Posterior vena cava (tissue), 2 donors: Measurements from ENCODE around the gene ZBP1. TPM values are rescaled to one million over a fixed set of nuclear protein-coding genes. Genes with fewer than 3 reads are reported as not detected.

Source experiments
- DNase-seq: peaks from one replicate; pipeline ENCODE4 v3.0.0-alpha.2; 2020; ENCODE audit warnings: low spot score
- intact Hi-C, 2 donors: fragments of 100-400 bp; cut with DNase I; formaldehyde crosslinking; loops; one replicate each; pipeline versions ENCODE4 v1.14.1 to v1.14.2; 2022 to 2023
- total RNA-seq, 2 donors: library from RNA; stranded (reverse); fragmentation: NEBNext Ultra II Directional; extraction: Animal tissue kit (Norgen Biotek cat#: 25700); gene quantifications; one replicate each; pipeline ENCODE4 v1.2.1, GENCODE V29; 2021
- donor health status: DM: yes; HTN: yes; CAD: no.
- donor health status: DM: yes; HTN: yes; CAD: no.

Gene ZBP1
- total RNA-seq, 2 donors from 2014 or later: 0.24 to 0.37 TPM

- no peak for DNase-seq
- intact Hi-C loops: no loop called here
Measured at GRCh38 chr20:57609842-57610167, 10.4 kb downstream of the ZBP1 start.

DNA sequence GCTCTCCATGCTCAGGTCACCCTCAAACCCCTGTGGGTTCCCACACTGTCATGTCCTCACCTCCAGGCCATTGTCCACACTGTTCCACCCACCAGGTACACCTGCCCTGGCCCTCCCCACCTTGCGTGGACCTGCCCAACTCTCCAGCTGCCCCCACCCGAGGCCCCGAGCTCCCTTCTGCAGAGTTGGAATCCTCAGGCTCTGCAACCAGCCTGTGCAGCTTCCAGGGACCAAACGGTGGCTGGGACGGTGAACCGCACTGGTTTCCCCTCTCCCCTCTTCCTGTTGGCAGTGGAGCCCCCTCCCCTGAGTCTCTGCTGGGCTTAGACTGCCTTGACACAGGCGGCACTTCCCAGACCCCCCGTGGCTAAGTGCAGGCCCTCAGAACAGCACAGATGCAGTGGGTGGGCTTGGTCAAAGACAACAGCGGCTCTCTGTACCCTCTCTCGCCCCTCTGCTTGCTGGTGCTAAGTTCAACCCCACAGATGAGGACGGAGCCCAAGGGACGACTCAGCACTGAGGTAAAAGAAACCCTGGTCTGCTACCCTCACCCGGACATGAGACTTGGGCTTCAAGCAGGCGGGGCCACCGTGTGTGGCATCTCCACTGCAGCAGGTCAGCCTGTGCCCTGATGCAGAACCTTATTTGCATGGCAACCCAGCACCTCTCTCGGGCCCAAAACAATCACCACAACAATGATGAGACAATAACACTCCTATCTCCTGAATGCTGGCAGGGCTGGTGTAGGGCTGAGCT lies 11.0 kb downstream of the ZBP1 start:
- intact Hi-C loops: no loop called here
- peak; percentile 62 for DNase-seq

- intact Hi-C loops: no loop called here
- peak; percentile 76 for DNase-seq
Measured at GRCh38 chr20:57608516-57608915, 11.7 kb downstream of the ZBP1 start.

DNA sequence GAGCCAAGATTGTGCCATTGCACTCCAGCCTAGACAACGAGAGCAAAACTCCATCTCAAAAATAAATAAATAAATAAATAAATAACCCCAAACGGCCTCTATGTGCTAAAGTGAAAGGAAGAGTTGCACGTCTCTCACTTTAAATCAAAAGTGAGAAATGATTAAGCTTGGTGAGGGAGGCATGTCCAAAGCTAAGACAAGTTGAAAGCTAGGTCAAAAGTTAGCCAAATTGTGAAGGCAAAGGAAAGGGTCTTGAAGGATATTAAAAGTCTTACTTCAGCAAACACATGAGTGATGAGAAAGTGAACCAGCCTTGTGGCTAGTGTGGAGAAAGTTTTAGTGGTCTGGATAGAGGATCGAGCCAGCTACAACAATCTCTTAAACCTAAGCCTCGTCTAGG lies 14.3 kb downstream of the ZBP1 start:
- DNase-seq: no peak
- intact Hi-C loops: no loop called here

DNA sequence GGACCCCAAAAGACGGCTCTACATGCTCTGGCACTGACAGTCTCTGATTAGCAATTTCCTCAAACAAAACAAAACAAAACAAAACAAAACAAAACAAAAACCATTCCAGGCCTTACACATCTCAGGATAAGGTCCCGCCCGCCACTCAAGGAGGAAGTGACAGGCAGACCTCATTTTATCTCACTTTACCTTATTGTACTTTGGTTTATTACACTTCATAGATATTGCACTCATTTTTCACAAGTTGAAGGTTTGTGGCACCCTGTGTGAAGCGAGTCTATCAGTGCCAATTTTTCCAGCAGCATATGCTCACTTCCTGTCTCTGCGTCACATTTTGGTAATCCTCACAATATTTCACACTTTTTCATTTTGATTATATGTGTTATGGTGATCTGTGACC lies 15.2 kb downstream of the ZBP1 start:
- intact Hi-C loops: no loop called here
- DNase-seq: no peak

GRCh38 chr20:57603120-57603519 lies 17.1 kb downstream of the ZBP1 start:
- intact Hi-C loops: no loop called here
- DNase-seq: no peak

- intact Hi-C loops: loop anchor here in 1 of 2 donors (1.0 kb wide), 1 partner anchor 616 kb away; no protein-coding TSS in a partner anchor
- DNase-seq: no peak
Measured at GRCh38 chr20:57601737-57602136, 18.5 kb downstream of the ZBP1 start.

DNA sequence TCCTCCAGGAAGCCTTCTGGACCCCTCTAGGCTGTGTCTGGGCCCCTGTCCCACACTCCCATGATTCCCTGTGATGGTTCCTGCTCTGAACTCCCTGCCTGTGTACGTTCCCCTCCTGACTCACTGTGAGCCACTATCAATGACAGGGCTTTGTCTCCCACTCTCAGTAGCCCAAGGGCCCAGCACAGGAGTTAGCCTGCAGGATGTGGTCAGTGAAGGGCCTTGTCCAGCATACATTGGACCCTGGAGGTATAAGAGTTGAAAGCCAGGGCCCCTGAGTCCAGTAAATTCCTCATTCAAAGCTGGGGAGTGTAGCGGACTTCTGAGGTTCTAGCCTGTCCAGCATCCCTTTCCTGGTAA lies 19.0 kb downstream of the ZBP1 start:
- no peak for DNase-seq
- intact Hi-C loops: no loop called here

GRCh38 chr20:57600320-57601210 lies 19.7 kb downstream of the ZBP1 start:
- intact Hi-C loops: no loop called here
- no peak for DNase-seq

DNA sequence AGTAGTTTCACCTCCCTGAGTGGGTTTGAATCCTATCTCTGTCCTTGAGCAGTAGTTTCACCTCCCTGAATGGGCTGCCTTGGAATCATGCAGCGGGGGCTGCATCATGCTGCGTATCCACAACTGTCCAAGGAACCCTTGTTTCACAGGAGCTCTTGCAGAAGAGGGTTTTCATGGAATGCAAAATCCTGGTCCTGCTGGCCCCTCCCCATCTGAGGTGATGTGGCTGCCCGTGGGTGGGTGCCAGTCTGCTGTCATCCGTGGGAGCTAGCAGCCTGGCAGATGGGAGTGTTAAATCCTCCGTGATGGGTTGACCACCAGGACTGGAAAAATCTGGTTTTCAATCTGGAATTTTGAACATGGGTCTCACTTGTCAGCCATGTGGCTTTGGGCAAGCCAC lies 21.7 kb downstream of the ZBP1 start:
- intact Hi-C loops: loop anchor here in 1 of 2 donors (10.0 kb wide), 1 partner anchor 214 kb away; no protein-coding TSS in a partner anchor
- no peak for DNase-seq

DNA sequence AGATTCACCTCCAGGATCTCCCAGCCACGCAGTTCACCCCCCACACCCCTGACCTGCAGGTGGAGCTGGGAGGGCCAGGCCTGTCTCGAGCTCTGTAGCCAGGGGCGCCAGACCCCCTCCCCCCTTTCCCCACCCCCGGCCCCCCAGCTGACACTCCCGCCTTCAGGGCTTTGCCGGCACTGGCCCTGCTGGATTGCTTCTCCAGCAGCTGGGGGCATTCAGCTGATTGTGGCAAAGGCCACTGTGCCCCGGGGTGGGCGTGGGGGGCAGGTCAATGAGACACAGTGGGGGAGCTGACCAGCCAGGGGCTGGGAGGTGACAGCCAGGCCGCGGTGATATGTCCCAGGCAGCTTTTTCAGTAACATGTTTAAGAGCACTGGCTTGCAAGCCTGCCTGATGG lies 22.2 kb downstream of the ZBP1 start:
- no peak for DNase-seq
- intact Hi-C loops: loop anchor here in 1 of 2 donors (10.0 kb wide), 1 partner anchor 213 kb away; no protein-coding TSS in a partner anchor

DNA sequence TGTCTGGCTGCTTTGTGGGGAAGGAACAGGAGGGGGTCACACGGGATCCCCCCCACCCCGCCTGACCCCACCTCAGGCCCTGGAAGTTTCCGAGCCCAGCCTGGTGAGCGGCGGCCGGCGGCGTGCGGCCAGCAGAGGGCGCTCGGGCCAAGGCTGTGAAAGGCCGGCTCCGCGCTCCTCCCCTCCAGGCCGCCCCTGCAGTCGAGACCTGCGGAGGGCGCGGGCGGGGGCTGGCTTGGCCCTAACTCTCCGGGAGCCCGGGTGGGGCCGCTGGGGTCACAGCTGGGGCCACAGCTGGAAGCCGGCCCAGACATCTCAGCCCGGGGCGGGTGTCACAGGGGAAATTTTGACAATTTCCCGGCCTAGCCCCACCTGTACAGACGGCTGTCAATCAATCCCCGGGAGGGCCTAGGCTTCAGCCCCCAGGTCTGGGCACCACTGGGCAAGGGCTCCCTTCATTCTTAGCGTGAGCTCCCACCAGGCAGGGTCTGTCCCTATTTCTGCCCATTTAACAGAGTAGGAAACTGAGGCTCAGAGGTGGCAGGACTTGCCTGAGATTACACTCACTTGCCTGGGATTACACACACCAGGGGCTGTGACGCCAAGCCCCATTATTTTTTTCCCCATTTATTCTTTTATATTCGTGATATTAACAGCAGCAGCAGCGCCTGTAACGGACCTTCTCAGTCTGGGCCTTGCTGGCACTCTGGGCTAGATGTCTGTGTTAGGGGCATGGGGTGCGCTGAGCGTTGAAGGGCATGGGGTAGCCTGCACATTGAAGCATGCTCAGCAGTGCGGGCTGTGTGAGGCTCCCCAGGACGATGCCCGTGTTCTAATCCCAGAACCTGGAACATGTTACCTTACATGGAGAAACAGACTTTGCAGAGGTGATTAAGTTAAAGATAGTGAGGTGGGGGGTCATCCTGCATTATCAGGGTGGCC lies 23.0 kb downstream of the ZBP1 start:
- peak; percentile 91 for DNase-seq
- intact Hi-C loops: loop anchor here in 1 of 2 donors (1.0 to 10.0 kb wide), 2 partner anchors 212 to 612 kb away; no protein-coding TSS in a partner anchor

GRCh38 chr20:57596358-57596757 lies 23.9 kb downstream of the ZBP1 start:
- intact Hi-C loops: loop anchor here in 1 of 2 donors (1.0 to 10.0 kb wide), 2 partner anchors 212 to 613 kb away; no protein-coding TSS in a partner anchor
- DNase-seq: no peak

DNA sequence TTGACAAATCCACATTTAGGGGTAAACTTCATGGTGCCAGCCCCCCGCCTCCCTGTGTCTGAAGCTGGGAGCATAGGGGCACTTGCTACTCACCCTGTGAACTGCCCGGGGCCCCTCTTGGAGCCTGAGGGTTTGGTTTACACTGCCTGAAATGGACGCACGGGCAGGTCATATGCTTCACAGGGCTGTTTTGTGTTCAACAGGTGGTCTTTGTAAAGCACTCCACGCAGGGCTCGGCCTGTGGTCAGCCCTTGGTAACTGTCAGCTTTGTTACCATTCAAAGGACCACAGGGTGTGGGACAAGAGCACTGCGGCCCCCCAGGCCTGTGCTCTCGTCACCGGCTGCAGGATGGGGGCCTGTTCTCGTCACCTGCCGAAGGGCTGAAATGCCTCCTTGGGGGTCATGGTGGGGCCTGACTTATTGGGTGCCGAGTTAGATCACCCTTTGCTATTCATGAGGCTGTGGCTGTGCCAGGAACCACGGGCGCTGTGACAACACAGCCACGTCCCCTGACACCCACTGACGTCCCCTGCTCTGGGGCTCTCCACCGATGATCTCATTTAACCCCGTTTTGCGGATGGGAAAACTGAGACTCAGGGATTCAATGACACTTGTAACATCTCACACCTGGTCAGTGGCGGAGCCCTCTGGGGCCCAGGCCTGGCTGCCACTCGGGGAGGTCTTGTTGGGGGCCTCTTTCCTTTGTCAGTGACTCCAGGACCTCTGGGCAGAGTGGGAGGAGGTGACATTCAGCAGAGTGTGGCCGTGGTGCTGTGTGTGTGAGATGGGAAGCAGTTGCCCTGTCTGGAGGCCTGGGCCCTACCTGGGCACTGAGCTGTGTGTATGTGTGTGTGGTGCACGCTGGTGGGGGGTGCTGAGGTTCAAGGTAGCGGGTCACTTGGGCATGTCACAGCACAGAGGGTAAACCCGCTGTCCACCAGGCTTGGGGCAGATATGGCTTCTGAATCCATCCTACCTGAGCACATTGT lies 24.9 kb downstream of the ZBP1 start:
- no peak for DNase-seq
- intact Hi-C loops: loop anchor here in 1 of 2 donors (1.0 to 10.0 kb wide), 2 partner anchors 211 to 614 kb away; no protein-coding TSS in a partner anchor

DNA sequence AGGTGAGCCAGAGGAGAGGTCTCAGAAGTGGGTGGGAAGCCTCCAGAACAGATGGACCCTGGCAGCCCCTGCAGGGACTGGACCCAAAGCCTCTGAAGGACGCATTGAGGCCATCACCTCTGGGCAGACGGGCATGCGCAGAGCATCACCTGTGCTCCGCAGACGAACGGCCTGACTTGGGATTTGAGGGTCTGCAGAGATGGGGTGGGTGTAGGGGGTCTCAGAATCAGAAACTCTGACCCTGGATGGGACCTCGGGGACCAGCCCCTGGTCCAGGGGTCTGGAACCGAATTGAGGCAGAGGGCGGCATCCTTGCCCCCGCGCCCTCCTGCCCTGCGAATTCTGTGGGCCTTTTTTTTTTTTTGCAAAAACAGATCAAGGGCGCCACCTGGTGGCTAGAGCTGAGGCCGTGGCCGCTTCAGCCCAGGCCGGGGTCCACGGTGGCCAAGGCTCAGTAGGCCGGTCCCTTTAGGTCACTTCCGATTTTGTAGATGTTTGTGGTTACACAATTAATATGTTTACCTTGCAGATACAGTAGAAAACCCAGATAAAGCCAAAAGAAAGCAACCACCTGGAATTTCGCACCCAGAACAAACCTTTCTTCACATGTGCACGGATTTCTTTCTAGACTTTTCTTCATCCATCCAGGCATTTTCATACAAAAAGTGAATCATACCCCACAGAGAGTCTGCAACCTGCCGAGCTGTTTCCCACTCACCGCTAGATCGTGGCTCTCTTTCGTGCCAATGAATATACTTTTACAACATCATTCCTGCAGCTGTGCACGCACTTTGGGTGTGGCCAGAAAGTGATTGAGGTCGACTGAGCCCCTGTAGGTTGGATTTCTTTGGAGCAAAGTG lies 25.9 kb downstream of the ZBP1 start:
- DNase-seq: no peak
- intact Hi-C loops: loop anchor here (5.0 to 10.0 kb wide), 2 partner anchors 77 to 210 kb away; no protein-coding TSS in a partner anchor

DNA sequence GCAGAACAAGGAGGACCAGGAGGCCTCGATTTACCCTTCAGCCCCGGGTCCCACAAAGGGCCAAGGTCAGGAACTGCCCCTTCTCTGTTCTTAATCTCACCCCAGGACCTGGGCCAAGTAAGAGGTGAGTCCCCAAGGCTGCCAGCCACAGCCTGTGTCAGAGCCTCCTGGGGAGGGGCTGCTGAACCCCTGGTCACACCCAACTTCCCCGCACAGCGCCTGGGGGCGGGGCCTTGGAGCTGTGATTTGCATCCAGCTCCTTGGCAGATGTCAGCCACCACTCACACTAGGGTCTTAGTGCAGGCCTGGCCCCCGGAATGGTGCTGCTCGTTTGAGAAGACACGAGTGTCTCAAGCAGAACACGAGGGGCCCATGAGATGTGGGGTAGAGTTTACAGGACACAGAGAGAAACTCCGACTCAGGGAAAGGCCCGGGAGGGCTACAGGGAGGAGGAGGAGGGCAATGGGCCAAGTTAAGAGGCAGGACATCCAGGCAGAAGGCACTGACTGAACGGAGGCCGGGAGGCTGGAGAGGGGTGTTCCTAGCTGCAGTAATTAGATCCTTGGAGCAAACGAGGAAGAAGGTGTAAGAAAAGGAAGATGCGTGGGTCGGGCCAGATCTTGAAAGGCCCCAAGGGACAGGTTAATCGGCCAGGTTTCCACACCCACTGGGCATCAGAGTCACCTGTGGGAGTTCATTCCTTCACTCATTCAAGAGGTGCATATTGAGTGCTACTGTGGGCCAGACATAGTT lies 26.9 kb downstream of the ZBP1 start:
- no peak for DNase-seq
- intact Hi-C loops: loop anchor here (2.0 to 10.0 kb wide), 3 partner anchors 76 to 209 kb away; no protein-coding TSS in a partner anchor
